ENCODE measurements around the gene ZNF771.

ZNF771 gene

GRCh38 chr16:30359871-30360170 lies 47.6 kb upstream of the ZNF771 start:
- Histone ChIP-seq H3K4me1 (ENCODE audit: low read length) (peaks cover 8% of the 10 kb centered on the region; the same call in 1 of the 2 replicates), H3K4me2 (ENCODE audit: low read length) (no peak overlapping the region), H3K4me3 (ENCODE audit: low read length) (no peak overlapping the region), H3K27me3 (ENCODE audit: low read depth, low read length) (no peaks in the 10 kb centered on the region), H3K79me2 (ENCODE audit: low read length) (peaks cover 28% of the 10 kb centered on the region), H4K20me1 (ENCODE audit: insufficient read depth, low read length) (no peaks in the 10 kb centered on the region), H3K9ac (ENCODE audit: low read length) (no peak overlapping the region), H3K27ac (ENCODE audit: low read length) (no peak overlapping the region), H3K36me3 (replicated peaks; ENCODE audit: low read depth, low read length) (peaks cover 27% of the 10 kb centered on the region), H3K9me3 (ENCODE audit: insufficient read depth, low read length) (no peaks in the 10 kb centered on the region), H2AFZ (ENCODE audit: low read depth, low read length) (no peak overlapping the region)
- TF ChIP-seq EZH2phosphoT487 (IDR thresholded peaks at IDR 0.05; ENCODE audit: low read depth) (no peak), CTCF (IDR thresholded peaks at IDR 0.05; ENCODE audit: low read depth, low read length) (no peak)

- Histone ChIP-seq H3K4me2 (ENCODE audit: low read length) (no peak overlapping the region), H3K79me2 (ENCODE audit: low read length) (peaks cover 37% of the 10 kb centered on the region), H3K4me1 (ENCODE audit: low read length) (peaks cover 2% of the 10 kb centered on the region; the same call in 1 of the 2 replicates), H3K27ac (ENCODE audit: low read length) (no peak overlapping the region), H3K36me3 (replicated peaks; ENCODE audit: low read depth, low read length) (peaks cover 37% of the 10 kb centered on the region), H3K27me3 (ENCODE audit: low read depth, low read length) (no peaks in the 10 kb centered on the region), H2AFZ (ENCODE audit: low read depth, low read length) (no peak overlapping the region), H3K9me3 (ENCODE audit: insufficient read depth, low read length) (no peaks in the 10 kb centered on the region), H3K4me3 (ENCODE audit: low read length) (no peak overlapping the region), H3K9ac (ENCODE audit: low read length) (no peak overlapping the region), H4K20me1 (ENCODE audit: insufficient read depth, low read length) (no peaks in the 10 kb centered on the region)
- TF ChIP-seq CTCF (IDR thresholded peaks at IDR 0.05; ENCODE audit: low read depth, low read length) (no peak), EZH2phosphoT487 (IDR thresholded peaks at IDR 0.05; ENCODE audit: low read depth) (no peak)
Observed at GRCh38 chr16:30361180-30361579, 46.2 kb upstream of the ZNF771 start.

GRCh38 chr16:30365200-30365599 lies 42.2 kb upstream of the ZNF771 start:
- TF ChIP-seq EZH2phosphoT487 (IDR thresholded peaks at IDR 0.05; ENCODE audit: low read depth) (no peak), CTCF (IDR thresholded peaks at IDR 0.05; ENCODE audit: low read depth, low read length) (no peak)
- peaks cover 27% of the 10 kb centered on the region for H3K36me3 ChIP-seq (replicated peaks; ENCODE audit: low read depth, low read length)
- H3K79me2 ChIP-seq (ENCODE audit: low read length) = peaks cover 64% of the 10 kb centered on the region
- H3K27me3 ChIP-seq (ENCODE audit: low read depth, low read length) = no peaks in the 10 kb centered on the region
- no peak overlapping the region for H2AFZ ChIP-seq (ENCODE audit: low read depth, low read length)
- no peak overlapping the region for H3K4me2 ChIP-seq (ENCODE audit: low read length)
- H4K20me1 ChIP-seq (ENCODE audit: insufficient read depth, low read length) = peaks cover 24% of the 10 kb centered on the region
- no peak overlapping the region for H3K9ac ChIP-seq (ENCODE audit: low read length)
- no peaks in the 10 kb centered on the region for H3K9me3 ChIP-seq (ENCODE audit: insufficient read depth, low read length)
- H3K4me3 ChIP-seq (ENCODE audit: low read length) = no peak overlapping the region
- H3K27ac ChIP-seq (ENCODE audit: low read length) = no peak overlapping the region
- peaks cover 21% of the 10 kb centered on the region for H3K4me1 ChIP-seq (ENCODE audit: low read length)

GRCh38 chr16:30366511-30366910 lies 40.9 kb upstream of the ZNF771 start:
- H3K36me3 ChIP-seq (replicated peaks; ENCODE audit: low read depth, low read length) = peaks cover 27% of the 10 kb centered on the region
- H3K79me2 ChIP-seq (ENCODE audit: low read length) = peaks cover 58% of the 10 kb centered on the region
- H3K9me3 ChIP-seq (ENCODE audit: insufficient read depth, low read length) = no peaks in the 10 kb centered on the region
- no peak for TF ChIP-seq CTCF (IDR thresholded peaks at IDR 0.05; ENCODE audit: low read depth, low read length)
- TF ChIP-seq EZH2phosphoT487 (IDR thresholded peaks at IDR 0.05; ENCODE audit: low read depth) = no peak
- H2AFZ ChIP-seq (ENCODE audit: low read depth, low read length) = no peak overlapping the region
- peaks cover 24% of the 10 kb centered on the region for H3K4me1 ChIP-seq (ENCODE audit: low read length)
- no peak overlapping the region for H3K4me2 ChIP-seq (ENCODE audit: low read length)
- H3K27ac ChIP-seq (ENCODE audit: low read length) = no peak overlapping the region
- H4K20me1 ChIP-seq (ENCODE audit: insufficient read depth, low read length) = peaks cover 24% of the 10 kb centered on the region
- no peak overlapping the region for H3K4me3 ChIP-seq (ENCODE audit: low read length)
- H3K27me3 ChIP-seq (ENCODE audit: low read depth, low read length) = no peaks in the 10 kb centered on the region
- no peak overlapping the region for H3K9ac ChIP-seq (ENCODE audit: low read length)

Measured in OCI-LY3 (cell line).